MG63 (cell line): Measurements from ENCODE around the gene FTO. TPM values are rescaled to one million over a fixed set of nuclear protein-coding genes. Genes with fewer than 3 reads are reported as not detected.

Experiments
- DNase-seq: peaks from one replicate; pipeline ENCODE4 v3.0.0-alpha.2; 2020
- H3K27me3 ChIP-seq: fragments of 250-450 bp; sonication (Bioruptor Pico); 2 replicates; pipeline ENCODE4 v1.5.1; 2020; ENCODE audit warnings: mild to moderate bottlenecking, moderate library complexity
- H3K36me3 ChIP-seq: fragments of 250-450 bp; sonication (Bioruptor Pico); 2 replicates; pipeline ENCODE4 v1.5.1; 2020; ENCODE audit warnings: mild to moderate bottlenecking, moderate library complexity
- H3K4me3 ChIP-seq: fragments of 250-450 bp; sonication (Bioruptor Pico); 2 replicates; pipeline ENCODE4 v1.5.1; 2020; ENCODE audit warnings: mild to moderate bottlenecking, moderate library complexity
- H3K9me3 ChIP-seq: fragments of 250-450 bp; sonication (Bioruptor Pico); 2 replicates; pipeline ENCODE4 v1.5.1; 2020; ENCODE audit warnings: mild to moderate bottlenecking, moderate library complexity
- total RNA-seq: library from RNA; depleted of rRNA; stranded (reverse); fragments of >200 nt; shearing (Covaris generic); gene quantifications from 2 replicates; pipeline ENCODE4 v1.2.3, GENCODE V29; 2014; ENCODE audit warnings: low replicate concordance

The FTO gene
- total RNA-seq, 1 experiment from 2014 or later: 88.6 TPM

DNA sequence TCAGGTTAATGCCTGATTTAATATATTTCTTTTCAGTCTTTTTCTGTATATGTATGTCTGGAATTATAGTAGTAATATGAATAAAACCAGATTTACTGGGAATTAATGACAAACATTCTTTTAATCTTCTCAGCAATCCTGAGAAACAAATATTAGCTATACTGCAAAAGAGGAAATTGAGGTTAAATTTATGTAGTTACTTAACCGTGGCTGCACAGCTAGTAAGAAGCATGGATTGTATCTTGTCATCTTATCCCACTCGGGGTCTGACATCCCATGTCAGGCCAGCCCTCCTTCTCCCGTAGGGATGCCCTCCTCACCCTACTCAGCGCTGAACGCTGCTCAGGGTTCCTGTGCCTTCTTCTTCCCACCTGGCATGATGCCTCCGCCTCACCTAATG is 143.0 kb downstream of the FTO start:
- Histone ChIP-seq H3K9me3 (no peaks in the 10 kb centered on the region), H3K27me3 (no peaks in the 10 kb centered on the region), H3K4me3 (no peak overlapping the region), H3K36me3 (peaks cover 37% of the 10 kb centered on the region)
- no peak for DNase-seq

DNA sequence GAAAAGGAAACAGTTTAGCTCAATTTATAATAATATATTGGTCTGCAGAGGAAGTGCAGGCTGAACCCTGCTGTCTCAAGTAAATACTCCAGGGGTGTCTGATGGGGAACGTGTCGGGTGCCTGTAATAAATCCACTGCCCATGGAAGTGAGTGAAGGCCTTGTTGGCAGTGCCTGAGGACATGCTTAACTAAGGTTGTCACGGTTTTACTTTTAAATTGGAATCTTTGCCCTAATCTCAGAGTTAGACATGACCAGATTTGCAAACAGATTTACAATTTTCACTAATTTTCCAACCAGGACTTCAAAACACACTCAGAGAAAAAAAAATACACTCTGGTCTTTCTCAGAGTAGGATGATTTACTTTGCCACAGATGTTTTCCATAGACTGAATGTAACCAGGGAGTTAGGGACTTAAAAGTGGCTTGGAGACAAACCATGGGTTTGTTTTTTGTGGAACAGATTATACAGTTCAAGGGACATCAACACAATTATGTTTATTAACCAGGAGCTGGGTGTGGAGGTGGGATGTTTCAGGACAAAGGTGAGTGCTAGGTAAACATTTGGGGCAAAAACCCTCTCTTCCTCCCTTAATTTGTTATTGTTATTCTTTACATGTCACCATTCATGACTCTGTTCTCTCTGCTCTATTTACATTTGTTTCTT is 144.5 kb downstream of the FTO start:
- Histone ChIP-seq H3K36me3 (peaks cover 42% of the 10 kb centered on the region), H3K4me3 (no peak overlapping the region), H3K9me3 (no peaks in the 10 kb centered on the region; the same call in 1 of the 2 replicates), H3K27me3 (no peaks in the 10 kb centered on the region)
- DNase-seq: no peak

DNA sequence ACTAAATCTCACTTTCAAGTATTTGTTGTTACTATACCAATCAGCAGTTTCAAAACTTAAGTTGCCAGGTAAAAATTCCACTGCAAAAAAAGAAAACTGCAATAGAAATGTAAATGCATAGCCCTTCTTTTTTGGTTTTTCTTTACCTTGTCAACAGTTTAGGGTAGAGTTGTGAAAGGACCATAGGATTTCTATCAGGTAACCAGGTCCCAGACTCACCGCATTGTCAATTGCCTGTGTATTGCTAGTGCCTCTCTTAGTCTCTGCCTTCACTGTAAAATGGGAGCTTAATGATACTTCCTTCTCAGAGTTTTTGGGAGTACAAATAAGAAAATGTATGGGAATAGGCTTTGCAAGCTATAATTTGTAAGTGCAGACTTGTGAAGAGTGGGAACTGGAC is 145.0 kb downstream of the FTO start:
- H3K36me3 ChIP-seq: peaks cover 43% of the 10 kb centered on the region
- H3K27me3 ChIP-seq: no peaks in the 10 kb centered on the region

DNA sequence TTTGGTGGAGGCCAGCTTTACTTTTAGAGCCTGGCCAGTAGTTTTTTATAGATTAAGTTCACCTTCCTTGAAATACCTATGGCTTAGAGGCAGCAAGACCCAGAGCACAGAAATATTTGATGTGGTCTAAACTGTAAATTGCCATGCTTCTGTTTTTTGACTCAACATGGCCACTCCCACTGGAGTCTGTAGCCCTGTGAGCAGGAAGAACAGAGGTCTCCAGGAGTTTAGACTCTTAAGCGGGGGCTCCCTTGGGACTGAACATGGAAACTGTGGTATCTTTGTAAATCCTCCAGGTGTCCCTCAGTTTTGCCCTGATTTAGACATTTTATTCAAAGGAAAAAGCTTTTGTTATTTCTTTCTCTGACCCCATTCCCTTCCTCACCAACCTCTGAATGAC is 145.6 kb downstream of the FTO start:
- H3K27me3 ChIP-seq: no peaks in the 10 kb centered on the region
- H3K4me3 ChIP-seq: no peak overlapping the region
- DNase-seq: no peak
- H3K9me3 ChIP-seq: peaks cover 7% of the 10 kb centered on the region
- peaks cover 43% of the 10 kb centered on the region for H3K36me3 ChIP-seq

More for the DNA sequence above, 145.0 kb downstream of the FTO start:
- no peak overlapping the region for H3K4me3 ChIP-seq
- peaks cover under 1% of the 10 kb centered on the region for H3K9me3 ChIP-seq
- DNase-seq: no peak

DNA sequence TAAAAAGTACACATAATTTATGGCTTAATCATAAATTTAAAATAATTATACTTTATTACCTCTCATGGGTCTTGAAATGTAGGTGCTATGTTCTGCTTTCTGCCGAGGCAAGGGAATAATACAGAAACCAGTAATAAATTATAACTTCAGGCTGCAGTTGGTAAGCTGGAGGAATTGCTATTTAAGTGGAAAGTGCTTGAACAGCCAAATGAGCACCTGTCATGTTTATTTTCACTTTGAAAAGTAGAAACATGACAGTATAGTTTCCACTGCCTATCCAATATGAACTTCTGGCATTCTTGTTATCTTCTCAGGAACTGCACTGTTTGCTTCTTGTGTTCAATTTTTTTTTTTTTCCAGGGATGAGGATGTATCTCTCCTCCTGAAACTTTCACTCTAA is 146.0 kb downstream of the FTO start:
- Histone ChIP-seq H3K27me3 (no peaks in the 10 kb centered on the region), H3K4me3 (no peak overlapping the region), H3K9me3 (peaks cover 9% of the 10 kb centered on the region), H3K36me3 (peaks cover 44% of the 10 kb centered on the region)
- DNase-seq: no peak

DNA sequence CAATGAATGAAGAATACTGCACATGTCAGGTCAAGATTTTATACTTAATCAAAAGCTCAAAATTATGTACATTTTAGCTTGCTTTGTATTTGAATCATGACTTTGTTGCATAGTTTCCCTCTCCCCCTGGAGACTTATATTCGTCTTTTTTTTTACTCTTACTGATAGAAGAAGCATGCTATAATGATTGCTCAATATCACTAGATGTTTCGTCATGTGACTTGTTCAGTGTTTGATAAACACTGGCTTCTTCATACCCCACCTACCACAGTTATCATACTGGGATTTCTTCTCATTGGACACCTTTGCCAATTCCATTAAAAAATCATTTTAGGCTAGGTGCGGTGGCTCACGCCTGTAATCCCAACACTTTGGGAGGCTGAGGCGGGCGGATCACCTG is 148.7 kb downstream of the FTO start:
- Histone ChIP-seq H3K27me3 (no peaks in the 10 kb centered on the region), H3K36me3 (peaks cover 30% of the 10 kb centered on the region), H3K4me3 (no peak overlapping the region), H3K9me3 (peaks cover 9% of the 10 kb centered on the region)
- no peak for DNase-seq

DNA sequence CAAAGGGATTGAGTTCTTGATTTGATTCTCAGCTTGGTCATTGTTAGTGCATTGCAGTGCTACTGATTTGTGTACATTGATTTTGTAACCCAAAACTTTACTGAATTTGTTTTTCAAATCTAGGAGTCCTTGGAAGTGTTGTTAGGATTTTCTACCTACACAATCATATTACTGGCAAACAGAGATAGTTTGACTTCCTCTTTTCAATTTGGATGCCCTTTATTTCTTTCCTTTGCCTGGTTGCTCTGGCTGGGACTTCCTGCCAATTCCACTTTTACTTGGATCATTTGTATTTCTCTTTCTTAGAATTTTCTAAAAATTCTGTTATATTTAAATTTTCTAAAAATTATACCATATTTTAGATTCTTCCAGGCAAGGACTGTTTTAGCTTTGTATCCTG is 151.1 kb downstream of the FTO start:
- H3K4me3 ChIP-seq: no peak overlapping the region
- peaks cover 26% of the 10 kb centered on the region for H3K36me3 ChIP-seq
- H3K27me3 ChIP-seq: no peaks in the 10 kb centered on the region
- H3K9me3 ChIP-seq: peaks cover 9% of the 10 kb centered on the region
- no peak for DNase-seq

DNA sequence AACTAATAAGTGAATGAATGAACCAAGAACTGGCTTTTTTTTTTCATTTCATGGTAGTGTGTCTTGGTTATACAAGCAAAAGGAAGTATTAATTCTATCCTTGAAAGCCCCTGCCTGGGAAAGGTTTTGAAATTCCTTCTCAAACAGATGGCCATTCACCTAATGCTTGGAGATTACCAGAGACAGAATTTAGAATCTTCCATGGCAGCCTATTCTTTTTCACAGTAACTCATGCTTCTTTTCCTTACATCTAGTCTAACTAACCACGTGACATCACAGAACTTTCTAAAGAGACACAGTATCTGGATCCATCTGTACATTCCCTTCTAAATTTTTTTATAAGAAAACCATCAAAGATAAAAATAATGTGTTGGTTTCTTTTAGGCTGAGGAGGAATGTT is 151.6 kb downstream of the FTO start:
- Histone ChIP-seq H3K4me3 (no peak overlapping the region), H3K36me3 (peaks cover 29% of the 10 kb centered on the region), H3K27me3 (no peaks in the 10 kb centered on the region), H3K9me3 (peaks cover 9% of the 10 kb centered on the region)
- no peak for DNase-seq

DNA sequence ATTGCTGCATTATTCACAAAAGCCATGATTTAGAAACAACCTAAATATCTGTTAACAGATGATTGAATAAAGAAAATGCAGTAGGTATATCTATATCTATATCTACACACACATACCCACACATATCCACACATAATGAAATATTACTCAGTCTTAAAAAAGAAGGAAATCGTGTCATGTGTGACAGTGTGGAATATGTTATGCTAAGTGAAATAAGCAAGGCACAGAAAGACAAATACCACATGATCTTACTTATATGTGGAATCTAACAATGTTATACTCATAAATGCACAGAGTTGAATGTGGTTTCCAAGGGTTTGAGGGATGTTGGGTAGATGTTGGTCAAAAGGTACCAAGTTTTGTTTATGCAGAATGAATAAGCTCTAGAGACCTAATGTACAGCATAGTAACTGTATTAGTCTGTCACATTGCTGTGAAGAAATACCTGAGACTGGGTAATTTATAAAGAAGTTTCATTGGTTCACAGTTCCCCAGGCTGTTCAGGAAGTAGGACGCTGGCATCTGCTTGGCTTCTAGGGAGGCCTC is 156.1 kb downstream of the FTO start:
- DNase-seq: no peak
- H3K4me3 ChIP-seq: no peak overlapping the region
- no peaks in the 10 kb centered on the region for H3K27me3 ChIP-seq
- H3K9me3 ChIP-seq: no peaks in the 10 kb centered on the region
- H3K36me3 ChIP-seq: peaks cover 32% of the 10 kb centered on the region

DNA sequence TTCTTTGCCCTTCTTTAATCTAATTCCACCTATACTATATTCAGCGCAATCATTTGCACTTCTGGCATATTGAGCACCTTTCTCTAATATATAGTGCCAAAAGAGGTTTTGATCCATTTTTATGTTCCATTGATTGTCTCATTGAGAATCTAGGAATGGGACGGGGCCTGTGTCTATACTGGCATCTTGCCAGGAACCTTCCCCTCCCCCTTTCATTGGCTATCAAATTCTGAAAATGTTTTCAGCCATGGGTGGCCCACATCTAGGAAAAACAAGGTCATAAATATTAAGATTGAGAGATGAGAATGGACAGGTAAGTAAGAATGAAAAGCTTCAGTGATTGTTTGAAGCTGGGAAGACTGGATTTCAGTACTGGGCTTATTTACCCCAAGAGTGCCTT is 159.9 kb downstream of the FTO start:
- no peak for DNase-seq
- H3K4me3 ChIP-seq: no peak overlapping the region
- H3K27me3 ChIP-seq: no peaks in the 10 kb centered on the region
- H3K36me3 ChIP-seq: peaks cover 59% of the 10 kb centered on the region
- peaks cover 27% of the 10 kb centered on the region for H3K9me3 ChIP-seq

DNA sequence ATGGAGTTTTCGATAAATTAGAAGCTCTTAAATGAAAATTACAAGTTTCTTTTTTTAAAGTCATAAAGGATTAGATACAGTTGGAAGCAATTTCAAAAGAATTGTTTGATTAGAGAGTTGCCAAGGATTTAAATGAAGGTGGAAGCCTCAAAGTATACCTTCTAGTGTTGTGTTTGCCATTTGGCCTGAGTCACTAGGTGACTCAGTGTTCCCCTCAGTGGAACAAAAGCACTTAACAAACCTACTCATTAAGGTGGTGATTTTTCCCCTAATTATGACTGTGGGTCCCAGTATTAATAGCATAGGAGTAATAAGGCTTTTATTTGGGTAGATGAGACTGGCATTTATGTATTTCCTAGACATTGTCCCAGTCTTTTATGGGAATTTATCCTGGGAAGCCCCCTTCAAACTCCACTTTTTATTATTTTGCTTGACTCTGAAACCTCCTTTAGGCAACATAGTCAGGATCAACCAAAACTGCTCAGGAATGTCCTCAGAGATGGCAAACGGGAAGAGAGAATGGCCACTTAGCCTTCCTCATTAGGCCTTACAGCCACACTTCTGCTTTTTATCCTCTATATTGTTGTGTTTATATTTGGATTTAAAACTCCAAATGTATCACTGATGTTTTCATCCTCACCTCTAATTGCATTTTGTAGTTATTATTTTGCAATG is 161.0 kb downstream of the FTO start:
- Histone ChIP-seq H3K9me3 (peaks cover 33% of the 10 kb centered on the region), H3K4me3 (no peak overlapping the region), H3K27me3 (no peaks in the 10 kb centered on the region), H3K36me3 (peaks cover 56% of the 10 kb centered on the region)
- DNase-seq: peak; percentile 51

DNA sequence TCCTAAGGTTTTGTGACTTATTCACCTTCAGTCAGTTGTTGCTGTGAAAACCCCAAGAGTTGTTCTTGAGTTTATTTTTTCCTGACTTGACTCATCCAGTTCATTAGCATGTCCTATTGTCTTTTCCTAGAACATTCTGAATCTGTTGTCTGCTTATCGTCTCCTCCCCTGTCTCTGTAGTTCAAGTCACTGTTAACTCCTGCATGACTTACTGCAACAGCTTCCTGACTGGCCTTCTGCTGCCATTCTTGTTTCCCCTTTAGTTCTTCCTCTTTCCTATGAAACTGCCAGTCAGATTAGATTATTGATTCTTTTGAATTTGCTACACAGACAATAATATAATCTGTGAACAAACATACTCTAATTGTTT is 161.5 kb downstream of the FTO start:
- Histone ChIP-seq H3K4me3 (no peak overlapping the region), H3K9me3 (peaks cover 38% of the 10 kb centered on the region), H3K36me3 (peaks cover 56% of the 10 kb centered on the region), H3K27me3 (no peaks in the 10 kb centered on the region)
- DNase-seq: no peak

DNA sequence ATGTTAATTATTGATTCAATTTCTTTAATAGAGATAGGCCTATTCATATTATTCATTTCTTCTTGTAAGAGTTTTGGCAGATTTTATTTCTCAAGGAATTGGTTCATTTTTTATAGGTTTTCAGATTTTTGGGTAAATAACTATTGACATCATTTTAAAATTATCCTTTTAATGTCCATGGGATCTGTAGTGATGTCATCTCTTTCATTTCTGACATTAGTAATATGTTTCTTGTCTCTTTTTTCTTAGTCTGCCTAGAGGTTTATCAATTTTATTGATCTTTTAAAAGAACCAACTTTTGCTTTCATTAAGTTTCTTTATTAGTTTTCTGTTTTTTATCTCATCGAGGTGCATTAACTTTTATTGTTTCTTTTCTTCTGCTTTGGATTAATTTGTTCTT is 162.6 kb downstream of the FTO start:
- Histone ChIP-seq H3K9me3 (peaks cover 49% of the 10 kb centered on the region), H3K36me3 (peaks cover 66% of the 10 kb centered on the region), H3K27me3 (no peaks in the 10 kb centered on the region), H3K4me3 (no peak overlapping the region)
- DNase-seq: no peak

DNA sequence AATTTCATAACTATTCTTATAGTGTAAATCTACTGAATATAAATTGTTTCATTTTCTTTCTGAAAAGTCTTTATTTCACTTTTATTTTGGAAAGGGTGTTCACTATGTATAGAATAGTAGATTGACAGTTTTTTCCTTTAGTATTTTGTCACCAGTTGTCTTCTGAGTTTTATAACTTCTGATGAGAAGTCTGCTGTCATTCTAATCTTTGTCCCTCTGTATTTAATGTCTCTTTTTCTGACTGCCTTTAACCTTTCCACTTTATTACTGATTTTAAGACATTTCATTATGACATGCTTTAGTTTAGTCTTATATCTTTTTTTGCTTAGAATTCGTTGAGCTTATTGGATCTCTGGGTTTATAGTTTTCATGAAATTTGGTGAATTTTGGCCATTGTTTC is 166.9 kb downstream of the FTO start:
- H3K9me3 ChIP-seq: peaks cover 48% of the 10 kb centered on the region
- no peak overlapping the region for H3K4me3 ChIP-seq
- no peak for DNase-seq
- peaks cover 77% of the 10 kb centered on the region for H3K36me3 ChIP-seq
- no peaks in the 10 kb centered on the region for H3K27me3 ChIP-seq

DNA sequence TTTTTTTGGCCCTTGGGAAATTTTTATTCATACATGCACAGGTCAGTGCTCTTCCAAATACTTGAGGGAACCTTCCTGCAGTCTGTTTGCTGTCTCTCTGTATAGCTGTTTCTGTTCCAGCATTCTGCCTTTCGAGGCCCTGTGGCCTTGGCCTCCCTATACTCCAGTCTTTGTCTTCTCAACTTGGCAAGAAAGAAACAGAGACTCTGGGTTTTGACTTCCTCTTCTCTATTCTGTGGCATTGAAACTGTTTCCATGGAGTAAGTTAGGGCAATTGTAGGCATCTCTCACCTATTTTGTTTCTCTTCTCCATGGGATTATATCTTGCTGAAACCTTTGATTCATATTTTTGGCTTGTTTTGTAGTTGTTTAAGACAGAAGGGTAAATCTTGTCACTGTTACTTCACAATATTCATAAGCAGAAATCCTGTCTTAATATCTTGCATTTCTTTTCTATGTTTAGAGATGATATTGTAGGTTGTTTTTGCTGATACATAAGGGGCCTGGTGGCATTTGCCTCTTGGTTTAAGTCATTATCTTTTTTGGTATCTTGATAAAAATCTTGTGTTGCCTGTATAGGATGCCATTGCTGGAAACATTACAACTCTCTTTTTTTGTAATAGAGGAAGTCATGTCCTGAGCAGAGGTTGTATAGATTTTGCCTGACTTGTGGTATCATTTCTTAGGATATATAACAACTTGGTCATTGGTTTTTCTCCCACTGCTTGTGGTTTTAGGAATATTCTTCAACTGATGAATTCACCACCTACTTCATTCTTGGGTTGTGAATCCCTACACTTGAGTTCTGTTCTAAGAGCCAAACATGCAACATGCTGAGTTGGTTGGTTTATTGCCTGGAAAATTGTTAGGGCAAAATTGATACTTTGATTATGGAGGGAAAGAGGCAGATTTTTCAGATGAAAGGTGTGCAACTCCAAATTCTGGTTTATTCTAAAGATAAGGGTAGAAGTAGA is 168.6 kb downstream of the FTO start:
- Histone ChIP-seq H3K36me3 (peaks cover 72% of the 10 kb centered on the region), H3K4me3 (no peak overlapping the region), H3K9me3 (peaks cover 33% of the 10 kb centered on the region), H3K27me3 (no peaks in the 10 kb centered on the region)
- peak; percentile 20 for DNase-seq

DNA sequence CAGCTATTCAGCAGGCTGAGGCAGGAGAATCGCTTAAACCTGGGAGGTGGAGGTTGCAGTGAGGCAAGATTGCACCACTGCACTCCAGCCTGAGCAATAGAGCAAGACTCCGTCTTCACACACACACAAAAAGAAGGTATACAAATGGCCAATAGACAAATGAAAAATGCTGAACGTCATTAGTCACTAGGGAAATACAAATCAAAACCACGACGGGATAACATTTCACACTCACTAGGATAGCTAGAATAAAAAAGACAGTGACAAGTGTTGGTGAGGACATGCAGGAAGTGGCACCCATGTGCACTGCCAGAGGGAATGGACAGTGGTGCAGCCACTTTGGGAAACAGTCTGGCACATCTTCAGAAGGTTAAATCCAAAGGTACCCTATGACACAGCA is 172.9 kb downstream of the FTO start:
- H3K4me3 ChIP-seq: no peak overlapping the region
- no peak for DNase-seq

DNA sequence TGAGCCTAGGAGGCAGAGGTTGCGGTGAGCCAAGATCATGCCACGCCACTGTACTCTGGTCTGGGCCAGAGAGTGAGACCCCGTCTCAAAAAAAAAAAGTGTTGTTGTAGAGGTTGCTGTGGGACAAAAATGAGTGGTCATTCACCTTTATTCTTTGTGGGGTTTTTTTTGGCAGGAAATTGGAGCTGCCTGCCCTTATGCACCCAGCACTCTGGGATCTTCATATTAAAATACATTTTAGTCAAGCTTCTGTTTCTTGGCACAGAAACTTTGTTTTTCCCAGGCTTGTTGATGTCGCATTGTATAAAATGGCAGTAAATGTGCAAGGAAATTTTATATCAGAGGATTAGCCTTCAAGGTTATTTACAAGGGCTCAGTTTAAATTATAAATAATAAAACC is 174.3 kb downstream of the FTO start:
- DNase-seq: no peak
- Histone ChIP-seq H3K27me3 (no peaks in the 10 kb centered on the region), H3K4me3 (no peak overlapping the region), H3K36me3 (peaks cover 65% of the 10 kb centered on the region), H3K9me3 (no peaks in the 10 kb centered on the region)

More for the DNA sequence above, 172.9 kb downstream of the FTO start:
- peaks cover 63% of the 10 kb centered on the region for H3K36me3 ChIP-seq
- H3K27me3 ChIP-seq: no peaks in the 10 kb centered on the region
- H3K9me3 ChIP-seq: no peaks in the 10 kb centered on the region
